ENCODE data around the gene ADGRV1.

ADGRV1 gene

DNA sequence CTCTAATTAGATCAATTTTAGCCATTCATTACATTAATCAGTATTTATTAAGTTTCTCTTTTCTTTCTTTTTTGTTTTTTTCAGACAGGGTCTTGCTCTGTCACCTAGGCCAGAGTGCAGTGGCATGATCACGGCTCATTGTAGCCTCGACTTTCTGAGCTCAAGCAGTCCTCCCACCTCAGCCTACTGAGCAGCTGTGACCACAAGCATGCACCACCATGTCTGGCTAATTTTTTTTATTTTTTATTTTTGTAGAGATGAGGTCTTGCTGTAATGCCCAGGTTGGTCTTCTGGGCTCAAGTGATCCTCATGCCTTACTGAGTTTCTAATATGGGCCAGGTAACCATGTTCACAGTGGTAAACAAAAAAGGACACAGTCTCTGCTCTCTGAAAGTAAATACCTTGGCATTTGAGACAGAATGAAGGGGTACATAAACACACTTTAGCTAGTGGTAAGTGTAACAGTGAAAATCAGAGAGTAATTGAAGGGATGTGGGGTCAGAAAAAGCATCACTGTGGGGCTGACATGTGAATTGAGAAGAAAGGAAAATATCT lies 336.3 kb downstream of the ADGRV1 start:
- TF ChIP-seq, protein P1, sequence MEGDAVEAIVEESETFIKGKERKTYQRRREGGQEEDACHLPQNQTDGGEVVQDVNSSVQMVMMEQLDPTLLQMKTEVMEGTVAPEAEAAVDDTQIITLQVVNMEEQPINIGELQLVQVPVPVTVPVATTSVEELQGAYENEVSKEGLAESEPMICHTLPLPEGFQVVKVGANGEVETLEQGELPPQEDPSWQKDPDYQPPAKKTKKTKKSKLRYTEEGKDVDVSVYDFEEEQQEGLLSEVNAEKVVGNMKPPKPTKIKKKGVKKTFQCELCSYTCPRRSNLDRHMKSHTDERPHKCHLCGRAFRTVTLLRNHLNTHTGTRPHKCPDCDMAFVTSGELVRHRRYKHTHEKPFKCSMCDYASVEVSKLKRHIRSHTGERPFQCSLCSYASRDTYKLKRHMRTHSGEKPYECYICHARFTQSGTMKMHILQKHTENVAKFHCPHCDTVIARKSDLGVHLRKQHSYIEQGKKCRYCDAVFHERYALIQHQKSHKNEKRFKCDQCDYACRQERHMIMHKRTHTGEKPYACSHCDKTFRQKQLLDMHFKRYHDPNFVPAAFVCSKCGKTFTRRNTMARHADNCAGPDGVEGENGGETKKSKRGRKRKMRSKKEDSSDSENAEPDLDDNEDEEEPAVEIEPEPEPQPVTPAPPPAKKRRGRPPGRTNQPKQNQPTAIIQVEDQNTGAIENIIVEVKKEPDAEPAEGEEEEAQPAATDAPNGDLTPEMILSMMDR (IDR thresholded peaks at IDR 0.05) = no peak

DNA sequence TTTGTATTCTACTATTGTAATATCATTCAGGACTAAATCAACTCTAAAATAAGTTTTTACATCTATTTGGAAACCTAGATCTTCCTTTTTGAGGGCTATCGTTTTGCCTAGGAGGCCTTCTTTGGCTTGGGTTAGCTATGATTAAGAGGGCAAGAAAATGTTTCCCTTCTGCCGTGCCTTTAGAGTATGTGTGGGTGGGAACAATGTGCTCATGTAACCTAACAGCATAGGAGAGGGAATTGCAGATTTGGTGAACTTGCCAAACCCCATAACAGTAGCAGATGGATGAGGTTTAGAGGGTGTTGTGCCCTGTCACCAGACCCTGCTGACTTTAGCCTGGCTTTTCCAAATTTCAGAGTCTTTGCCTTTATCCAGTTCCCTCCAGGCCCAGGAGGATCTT lies 339.0 kb downstream of the ADGRV1 start:
- TF ChIP-seq, protein P1 (IDR thresholded peaks at IDR 0.05) = no peak

DNA sequence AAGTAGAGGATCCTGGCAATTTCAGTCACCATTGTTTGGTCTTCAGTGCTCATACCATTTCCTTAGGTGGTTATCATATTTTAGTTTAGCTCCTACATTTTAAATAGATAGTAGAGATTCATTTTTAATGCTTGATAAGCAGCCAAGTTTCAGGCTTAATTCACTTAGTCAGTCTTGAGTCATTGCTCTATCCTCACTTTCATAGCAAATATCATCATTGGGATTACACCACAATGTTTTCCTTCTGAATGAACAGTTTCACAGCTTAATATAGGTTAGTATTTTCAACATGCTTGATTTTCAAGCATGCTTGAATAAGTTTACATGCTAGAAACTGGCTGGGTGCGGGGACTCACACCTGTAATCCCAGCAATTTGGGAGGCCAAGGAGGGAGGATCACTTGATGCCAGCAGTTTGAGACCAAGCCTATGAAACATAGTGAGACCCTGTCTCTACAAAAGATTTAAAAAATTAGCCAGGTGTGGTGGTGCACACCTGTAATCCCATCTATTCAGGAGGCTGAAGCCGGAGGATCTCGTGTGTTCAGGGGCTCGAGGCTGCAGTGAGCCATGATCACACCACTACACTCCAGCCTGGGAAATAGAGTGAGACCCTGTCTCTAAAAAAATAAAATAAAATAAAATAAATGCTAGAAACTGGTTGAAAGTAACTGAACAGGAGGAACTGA lies 339.9 kb downstream of the ADGRV1 start:
- TF ChIP-seq, protein P1 (IDR thresholded peaks at IDR 0.05) = no peak

DNA sequence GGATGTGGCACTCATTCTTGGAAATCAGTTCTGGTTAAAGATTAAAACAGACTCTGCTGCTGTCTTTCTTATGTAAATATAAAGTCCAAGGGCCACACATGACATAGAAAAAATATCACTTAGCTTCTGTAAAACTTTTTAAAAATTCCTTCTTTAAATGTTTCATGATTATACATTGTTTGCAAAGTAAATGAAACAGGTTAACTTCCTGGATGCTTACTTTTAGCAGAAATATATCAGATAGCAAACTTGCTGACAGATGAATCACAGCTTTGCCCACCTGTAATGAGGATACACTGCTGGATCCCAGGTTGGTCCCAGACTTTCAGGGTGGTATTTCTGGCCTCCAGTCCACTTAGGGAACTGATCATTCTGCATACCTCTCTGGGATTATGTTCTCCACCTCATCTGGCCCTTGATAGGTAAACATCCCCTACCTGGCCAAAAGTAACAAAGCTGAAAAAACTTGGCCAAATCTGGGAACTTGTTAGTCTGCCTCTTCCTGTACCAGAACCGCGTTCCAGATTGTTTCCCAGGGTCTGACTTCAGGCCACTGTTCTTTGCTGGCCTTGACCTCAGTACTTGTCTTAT lies 340.5 kb downstream of the ADGRV1 start:
- TF ChIP-seq, protein P1 (IDR thresholded peaks at IDR 0.05) = no peak

DNA sequence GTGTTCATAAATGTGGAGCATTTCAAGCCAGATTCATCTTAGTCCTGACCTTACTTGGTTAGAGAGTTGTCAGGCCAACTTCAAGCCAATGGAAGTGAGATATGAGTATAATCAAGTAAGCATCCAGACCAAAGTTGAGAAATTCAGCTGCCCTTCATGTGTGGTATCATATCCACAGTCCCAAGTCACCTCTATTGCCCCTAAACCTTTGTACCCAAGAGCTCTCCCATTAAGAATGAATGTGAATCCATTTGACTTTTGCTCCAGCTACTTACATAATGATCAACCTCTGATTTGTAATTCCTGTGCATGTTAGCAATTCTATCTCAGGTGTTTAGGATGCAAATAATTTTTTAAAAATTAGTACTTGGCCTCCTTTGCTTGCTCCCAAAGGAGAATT lies 342.7 kb downstream of the ADGRV1 start:
- TF ChIP-seq, protein P1 (IDR thresholded peaks at IDR 0.05) = no peak

DNA sequence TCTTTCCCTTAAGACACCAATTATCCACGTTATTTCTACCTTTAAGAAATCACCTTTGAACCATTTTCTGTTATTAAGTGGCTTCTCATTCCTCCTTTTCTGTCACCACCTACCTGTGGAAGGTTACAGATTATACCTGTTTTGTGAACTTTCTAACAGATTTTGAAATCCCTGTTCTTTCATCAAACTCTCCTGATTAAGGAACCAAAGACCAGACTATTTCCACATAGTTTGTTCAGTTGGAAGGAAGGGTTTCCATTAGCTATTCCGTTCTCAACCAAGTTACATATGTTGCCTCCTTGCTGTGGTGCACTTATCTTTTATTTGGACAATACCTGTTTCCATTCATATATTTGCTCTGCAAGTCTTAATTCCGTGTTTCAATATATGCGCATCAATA lies 343.6 kb downstream of the ADGRV1 start:
- TF ChIP-seq, protein P1 (IDR thresholded peaks at IDR 0.05) = no peak

DNA sequence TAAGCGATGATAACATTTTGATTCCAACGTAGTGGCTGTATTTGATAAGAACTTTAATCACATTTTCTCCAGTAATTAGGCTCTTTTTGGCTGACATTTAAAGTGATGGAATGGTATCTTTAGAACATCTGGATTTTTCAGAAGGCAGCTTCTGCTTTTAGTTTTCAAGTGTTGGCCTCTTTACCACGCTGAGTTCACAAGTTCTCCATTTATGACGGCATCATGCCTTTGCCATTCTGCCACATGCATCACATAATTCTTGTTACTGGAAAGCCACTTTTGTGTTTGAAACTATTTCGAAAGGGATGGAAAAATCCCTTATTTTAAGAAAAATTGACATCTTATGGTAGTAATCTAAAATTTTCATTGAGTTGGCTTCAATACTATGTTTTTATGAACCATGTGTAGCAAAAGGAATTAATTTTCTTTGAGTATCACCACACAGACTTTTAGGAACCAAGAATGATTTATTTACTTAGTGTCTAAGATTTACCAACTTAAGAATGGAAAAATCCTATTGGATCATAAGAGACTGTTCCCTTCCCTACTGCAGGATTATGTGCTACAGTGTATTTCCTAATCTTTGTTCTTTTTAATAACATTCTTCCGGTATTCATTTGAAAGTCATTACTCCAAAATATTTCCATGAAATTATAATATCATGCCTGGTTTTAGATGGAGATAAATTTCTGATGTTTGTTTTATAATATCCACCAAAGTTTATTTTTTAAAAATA lies 344.2 kb downstream of the ADGRV1 start:
- TF ChIP-seq, protein P1 (IDR thresholded peaks at IDR 0.05) = no peak
